Peyer's patch (tissue), 4 donors: ENCODE results near the gene ADAMTS18. TPM values are rescaled to one million over a fixed set of nuclear protein-coding genes. Genes with fewer than 3 reads are reported as not detected.

Experiments
- DNase-seq, 3 donors: peaks; one replicate each; pipeline ENCODE4 v3.0.0-alpha.2; 2017 to 2019
- H3K27ac ChIP-seq, 4 donors: fragments of 200-600 bp; sonication (generic); one replicate each; pipeline ENCODE4 v1.5.1; 2016 to 2019
- H3K27me3 ChIP-seq, 2 donors: fragments of 200-600 bp; sonication (generic); one replicate each; pipeline ENCODE4 v1.5.1; 2019
- H3K36me3 ChIP-seq, 3 donors: fragments of 200-600 bp; sonication (generic); one replicate each; pipeline ENCODE4 v1.5.1; 2016 to 2019
- H3K4me1 ChIP-seq, 4 donors: fragments of 200-600 bp; sonication (generic); one replicate each; pipeline ENCODE4 v1.5.1; 2016 to 2019
- H3K4me3 ChIP-seq, 4 donors: fragments of 200-600 bp; sonication (generic); 1 replicate in 3 of 4; 2 replicates in 1 of 4; pipeline ENCODE4 v1.5.1; 2016 to 2019; ENCODE audit warnings: mild to moderate bottlenecking in 1 of 4
- H3K9me3 ChIP-seq, 4 donors: fragments of 200-600 bp; sonication (generic); one replicate each; pipeline ENCODE4 v1.5.1; 2016 to 2019; ENCODE audit warnings: mild to moderate bottlenecking in 1 of 4
- CTCF ChIP-seq, 6 experiments: fragments of 450-650 bp in 4 of 6; fragments of 200-600 bp in 2 of 6; sonication (generic) in 1 of 6; IDR thresholded peaks; one replicate each; pipeline ENCODE4 v1.5.1; 2017 to 2019; ENCODE audit warnings: antibody characterized with exemption in 6 of 6, mild to moderate bottlenecking in 3 of 6, moderate library complexity in 1 of 6
- POLR2A ChIP-seq, 2 donors: fragments of 450-650 bp; IDR thresholded peaks; one replicate each; pipeline ENCODE4 v1.5.1; 2017; ENCODE audit warnings: antibody characterized with exemption in 2 of 2, mild to moderate bottlenecking in 2 of 2, moderate library complexity in 2 of 2
- total RNA-seq, 4 donors: library from RNA; depleted of rRNA; stranded (reverse); fragments of >200 nt; gene quantifications; one replicate each; pipeline ENCODE4 v1.1.0, GENCODE V29; 2016

Gene ADAMTS18
- total RNA-seq, 4 donors from 2014 or later, result 0.27 to 2.5 TPM; not detected in 2

DNA sequence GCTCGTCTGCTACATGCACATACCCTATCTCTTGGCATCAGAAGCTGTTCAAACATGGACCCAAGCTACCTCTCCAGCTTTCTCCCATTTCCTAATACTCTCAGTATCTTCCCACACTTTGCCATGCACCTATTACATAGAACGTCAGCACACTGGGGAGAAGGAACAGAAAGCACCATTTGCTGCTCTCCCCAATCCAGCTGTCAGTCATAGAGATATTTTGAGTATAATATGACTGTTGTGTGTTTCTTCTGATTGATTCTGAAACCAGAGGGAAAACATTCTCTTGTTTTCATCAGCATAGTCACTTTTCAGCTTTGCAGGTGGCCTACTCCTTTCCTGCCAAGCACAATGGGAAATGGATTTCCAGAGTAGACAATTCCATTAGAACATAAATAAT, 107.1 kb downstream of the ADAMTS18 start:
- Histone ChIP-seq H3K36me3 (no peaks in the 10 kb centered on the region), H3K27ac (no peak overlapping the region), H3K4me3 (no peak overlapping the region), H3K27me3 (no peaks in the 10 kb centered on the region), H3K4me1 (no peaks in the 10 kb centered on the region), H3K9me3 (no peaks in the 10 kb centered on the region)
- TF ChIP-seq POLR2A (IDR thresholded peaks at IDR 0.05), result no peak
- no peak for TF ChIP-seq CTCF (IDR thresholded peaks at IDR 0.05)
- no peak for DNase-seq

- Histone ChIP-seq H3K4me1 (no peaks in the 10 kb centered on the region), H3K9me3 (no peaks in the 10 kb centered on the region), H3K36me3 (no peaks in the 10 kb centered on the region), H3K4me3 (no peak overlapping the region), H3K27me3 (no peaks in the 10 kb centered on the region), H3K27ac (no peak overlapping the region)
- TF ChIP-seq POLR2A (IDR thresholded peaks at IDR 0.05) (no peak), CTCF (IDR thresholded peaks at IDR 0.05) (no peak)
- no peak for DNase-seq
Observed at GRCh38 chr16:77324729-77325128, 110.1 kb downstream of the ADAMTS18 start.

- H3K9me3 ChIP-seq, result no peaks in the 10 kb centered on the region
- no peaks in the 10 kb centered on the region for H3K4me1 ChIP-seq
- no peak for DNase-seq
Observed at GRCh38 chr16:77323695-77324094, 111.1 kb downstream of the ADAMTS18 start.

DNA sequence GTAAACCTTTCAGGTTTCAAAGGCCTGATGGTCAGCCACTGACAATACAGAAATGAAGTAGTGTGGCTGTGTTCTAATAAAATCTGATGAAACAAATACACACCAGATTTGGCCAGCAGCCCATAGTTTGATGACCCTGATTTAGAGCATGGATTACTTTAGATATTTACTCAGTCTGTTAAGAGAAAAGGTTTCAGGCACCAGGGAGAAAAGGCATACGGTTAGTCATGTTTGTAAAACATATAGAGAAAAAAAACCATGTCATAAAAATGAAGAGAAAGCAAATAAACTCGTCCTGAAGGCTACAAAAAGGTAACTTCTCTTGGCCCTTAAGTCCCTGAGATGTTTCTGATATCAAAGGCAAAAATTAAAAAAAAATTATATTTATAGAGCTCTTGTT, 112.1 kb downstream of the ADAMTS18 start:
- TF ChIP-seq POLR2A (IDR thresholded peaks at IDR 0.05) (no peak), CTCF (IDR thresholded peaks at IDR 0.05) (no peak)
- Histone ChIP-seq H3K27me3 (no peaks in the 10 kb centered on the region), H3K4me1 (no peaks in the 10 kb centered on the region), H3K9me3 (no peaks in the 10 kb centered on the region), H3K27ac (no peak overlapping the region), H3K36me3 (no peaks in the 10 kb centered on the region), H3K4me3 (no peak overlapping the region)
- no peak for DNase-seq

More at GRCh38 chr16:77323695-77324094, 111.1 kb downstream of the ADAMTS18 start:
- Histone ChIP-seq H3K36me3 (no peaks in the 10 kb centered on the region), H3K27ac (no peak overlapping the region), H3K4me3 (no peak overlapping the region), H3K27me3 (no peaks in the 10 kb centered on the region)
- TF ChIP-seq POLR2A (IDR thresholded peaks at IDR 0.05) (no peak), CTCF (IDR thresholded peaks at IDR 0.05) (no peak)

DNA sequence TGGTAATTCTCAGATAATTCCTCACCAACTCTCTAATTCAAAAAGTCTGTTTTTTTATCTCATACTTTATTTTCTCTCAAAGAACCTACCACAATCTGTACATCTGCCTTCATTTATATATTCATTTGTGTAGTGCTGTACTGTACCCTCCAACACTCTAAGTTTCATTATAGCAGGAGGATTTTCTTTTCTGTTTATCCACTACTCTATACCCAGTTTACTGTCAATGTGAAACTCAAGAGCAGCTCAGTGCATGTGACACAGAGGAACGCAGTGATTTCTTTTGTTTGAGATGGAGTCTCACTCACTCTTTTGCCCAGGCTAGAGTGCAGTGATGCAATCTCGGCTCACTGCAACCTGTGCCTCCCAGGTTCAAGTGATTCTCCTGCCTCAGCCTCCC, 117.8 kb downstream of the ADAMTS18 start:
- no peak for DNase-seq
- H3K4me3 ChIP-seq, result no peak overlapping the region
- H3K27ac ChIP-seq, result no peak overlapping the region
- H3K4me1 ChIP-seq, result no peaks in the 10 kb centered on the region
- TF ChIP-seq CTCF (IDR thresholded peaks at IDR 0.05), result no peak
- no peak for TF ChIP-seq POLR2A (IDR thresholded peaks at IDR 0.05)
- H3K27me3 ChIP-seq, result no peaks in the 10 kb centered on the region
- H3K9me3 ChIP-seq, result no peaks in the 10 kb centered on the region
- no peaks in the 10 kb centered on the region for H3K36me3 ChIP-seq

- Histone ChIP-seq H3K4me3 (no peak overlapping the region), H3K9me3 (no peaks in the 10 kb centered on the region), H3K27ac (no peak overlapping the region), H3K4me1 (no peaks in the 10 kb centered on the region), H3K27me3 (no peaks in the 10 kb centered on the region), H3K36me3 (no peaks in the 10 kb centered on the region)
- TF ChIP-seq CTCF (IDR thresholded peaks at IDR 0.05) (no peak), POLR2A (IDR thresholded peaks at IDR 0.05) (no peak)
- DNase-seq, result no peak
Observed at GRCh38 chr16:77310877-77311276, 124.0 kb downstream of the ADAMTS18 start.
